Keratinocyte (primary cell): ENCODE measurements around the gene TUBB4A.

Experiments
- CTCF ChIP-seq, 3 experiments: IDR thresholded peaks in 1 of 3; conservative IDR thresholded peaks in 1 of 3; optimal IDR thresholded peaks in 1 of 3; 2 replicates in 2 of 3; 3 replicates in 1 of 3; pipeline versions ENCODE3 to v1.5.1; 2011; ENCODE audit warnings: low read length in 3 of 3, mild to moderate bottlenecking in 3 of 3, moderate library complexity in 2 of 3, control low read depth in 1 of 3, inconsistent platforms in 1 of 3; ENCODE audit not compliant: insufficient read depth in 2 of 3; ENCODE audit errors: extremely low read depth in 1 of 3
- EZH2 ChIP-seq: IDR thresholded peaks from one replicate; pipeline ENCODE4 v1.6.1; 2012; ENCODE audit warnings: inconsistent platforms, mild to moderate bottlenecking, low read length, moderate library complexity

DNA sequence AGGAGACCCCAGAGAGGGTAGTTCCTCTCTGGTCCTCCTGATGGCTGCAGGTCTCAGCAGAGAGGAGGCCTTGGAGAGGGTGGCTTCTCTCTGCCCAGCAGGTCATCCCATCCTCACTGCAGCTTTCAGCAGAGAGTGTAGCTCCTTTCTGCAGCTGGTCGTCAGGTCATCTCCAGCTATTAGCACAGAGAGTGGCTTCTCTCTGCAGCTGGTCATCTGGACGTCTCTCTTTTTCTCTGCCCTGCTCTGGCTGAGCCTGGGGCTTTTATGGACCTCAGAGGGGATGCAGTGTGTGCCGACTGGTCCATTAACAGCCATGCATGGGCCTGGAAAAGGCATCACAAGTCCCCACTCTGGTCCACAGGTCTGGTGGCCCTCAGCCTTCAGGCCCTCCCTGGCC is 49.0 kb upstream of the TUBB4A start:
- no peak for TF ChIP-seq CTCF (optimal IDR thresholded peaks at IDR 0.05 in 1 of 3, IDR thresholded peaks at IDR 0.05 in 1 of 3, conservative IDR thresholded peaks at IDR 0.05 in 1 of 3; ENCODE audit: extremely low read depth in 1 of 3, insufficient read depth in 2 of 3, low read length in 3 of 3)
- TF ChIP-seq EZH2 = no peak
